HL-60 (cell line): ENCODE results near the gene ANKFN1.

Experiments used
- GABPA ChIP-seq: IDR thresholded peaks from 2 replicates; pipeline ENCODE4 v1.6.1; 2012; ENCODE audit warnings: low read depth
- POLR2AphosphoS5 ChIP-seq: IDR thresholded peaks from 2 replicates; pipeline ENCODE4 v1.6.1; 2012; ENCODE audit warnings: low read depth
- TF ChIP-seq, protein P1 (sequence below): IDR thresholded peaks from one replicate; pipeline ENCODE4 v1.5.1; 2011; ENCODE audit warnings: low read length, control low read depth, inconsistent platforms; ENCODE audit not compliant: insufficient read depth

DNA sequence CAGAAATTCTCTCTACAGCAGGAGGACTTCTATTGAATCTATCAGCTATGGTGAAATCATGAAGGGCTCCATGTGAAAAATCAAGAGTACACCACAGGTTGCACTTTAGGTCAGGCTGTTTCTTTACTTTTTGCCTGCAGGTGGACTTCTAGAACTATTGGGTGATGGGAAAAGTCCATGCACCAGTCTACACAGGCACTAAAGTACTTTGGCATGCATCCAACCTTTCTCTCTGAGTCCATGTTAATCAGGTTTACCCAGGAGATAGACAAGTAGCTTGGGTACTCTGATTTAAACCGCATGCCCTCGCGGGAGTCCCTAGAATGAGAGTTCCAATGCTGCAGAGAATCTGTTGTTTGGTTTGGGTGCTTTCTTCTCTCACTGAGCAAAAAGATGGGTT is 9.1 kb upstream of the ANKFN1 start:
- TF ChIP-seq, protein P1, sequence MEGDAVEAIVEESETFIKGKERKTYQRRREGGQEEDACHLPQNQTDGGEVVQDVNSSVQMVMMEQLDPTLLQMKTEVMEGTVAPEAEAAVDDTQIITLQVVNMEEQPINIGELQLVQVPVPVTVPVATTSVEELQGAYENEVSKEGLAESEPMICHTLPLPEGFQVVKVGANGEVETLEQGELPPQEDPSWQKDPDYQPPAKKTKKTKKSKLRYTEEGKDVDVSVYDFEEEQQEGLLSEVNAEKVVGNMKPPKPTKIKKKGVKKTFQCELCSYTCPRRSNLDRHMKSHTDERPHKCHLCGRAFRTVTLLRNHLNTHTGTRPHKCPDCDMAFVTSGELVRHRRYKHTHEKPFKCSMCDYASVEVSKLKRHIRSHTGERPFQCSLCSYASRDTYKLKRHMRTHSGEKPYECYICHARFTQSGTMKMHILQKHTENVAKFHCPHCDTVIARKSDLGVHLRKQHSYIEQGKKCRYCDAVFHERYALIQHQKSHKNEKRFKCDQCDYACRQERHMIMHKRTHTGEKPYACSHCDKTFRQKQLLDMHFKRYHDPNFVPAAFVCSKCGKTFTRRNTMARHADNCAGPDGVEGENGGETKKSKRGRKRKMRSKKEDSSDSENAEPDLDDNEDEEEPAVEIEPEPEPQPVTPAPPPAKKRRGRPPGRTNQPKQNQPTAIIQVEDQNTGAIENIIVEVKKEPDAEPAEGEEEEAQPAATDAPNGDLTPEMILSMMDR: no peak
- TF ChIP-seq POLR2AphosphoS5 (no peak), GABPA (no peak)
